ENCODE data around the gene ETV3.

GRCh38 chr1:157166590-157166989 is 28.4 kb upstream of the ETV3 start:
- TF ChIP-seq, protein P1, sequence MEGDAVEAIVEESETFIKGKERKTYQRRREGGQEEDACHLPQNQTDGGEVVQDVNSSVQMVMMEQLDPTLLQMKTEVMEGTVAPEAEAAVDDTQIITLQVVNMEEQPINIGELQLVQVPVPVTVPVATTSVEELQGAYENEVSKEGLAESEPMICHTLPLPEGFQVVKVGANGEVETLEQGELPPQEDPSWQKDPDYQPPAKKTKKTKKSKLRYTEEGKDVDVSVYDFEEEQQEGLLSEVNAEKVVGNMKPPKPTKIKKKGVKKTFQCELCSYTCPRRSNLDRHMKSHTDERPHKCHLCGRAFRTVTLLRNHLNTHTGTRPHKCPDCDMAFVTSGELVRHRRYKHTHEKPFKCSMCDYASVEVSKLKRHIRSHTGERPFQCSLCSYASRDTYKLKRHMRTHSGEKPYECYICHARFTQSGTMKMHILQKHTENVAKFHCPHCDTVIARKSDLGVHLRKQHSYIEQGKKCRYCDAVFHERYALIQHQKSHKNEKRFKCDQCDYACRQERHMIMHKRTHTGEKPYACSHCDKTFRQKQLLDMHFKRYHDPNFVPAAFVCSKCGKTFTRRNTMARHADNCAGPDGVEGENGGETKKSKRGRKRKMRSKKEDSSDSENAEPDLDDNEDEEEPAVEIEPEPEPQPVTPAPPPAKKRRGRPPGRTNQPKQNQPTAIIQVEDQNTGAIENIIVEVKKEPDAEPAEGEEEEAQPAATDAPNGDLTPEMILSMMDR (IDR thresholded peaks at IDR 0.05; ENCODE audit: insufficient read depth, low read length, poor library complexity, severe bottlenecking), result no peak
- no peak for TF ChIP-seq EZH2phosphoT487 (conservative IDR thresholded peaks at IDR 0.05; ENCODE audit: low read length)
